Spleen (tissue), 7 donors: Measurements from ENCODE around the gene MEOX2.

Experiments
- POLR2A ChIP-seq, 3 donors: fragments of 450-650 bp; IDR thresholded peaks; one replicate each; pipeline ENCODE4 v1.5.1; 2017; ENCODE audit warnings: antibody characterized with exemption in 3 of 3, mild to moderate bottlenecking in 1 of 3
- TF ChIP-seq, protein P1 (sequence below), 11 experiments: fragments of 200-600 bp in 7 of 11; fragments of 450-650 bp in 4 of 11; sonication (generic) in 4 of 11; IDR thresholded peaks in 8 of 11; conservative IDR thresholded peaks in 3 of 11; 1 replicate in 7 of 11; 2 replicates in 4 of 11; pipeline versions ENCODE4 v1.4.0 to v1.8.0; 2016 to 2021; ENCODE audit warnings: antibody characterized with exemption in 11 of 11, inconsistent platforms in 4 of 11, mild to moderate bottlenecking in 1 of 11
- donor health status: DM: no; HTN: no; CAD: no; lungs with moderate emphysema.
- donor health status: DM: no; HTN: no; CAD: no.
- donor health status: DM: no; HTN: no; CAD: no.

- TF ChIP-seq, protein P1, sequence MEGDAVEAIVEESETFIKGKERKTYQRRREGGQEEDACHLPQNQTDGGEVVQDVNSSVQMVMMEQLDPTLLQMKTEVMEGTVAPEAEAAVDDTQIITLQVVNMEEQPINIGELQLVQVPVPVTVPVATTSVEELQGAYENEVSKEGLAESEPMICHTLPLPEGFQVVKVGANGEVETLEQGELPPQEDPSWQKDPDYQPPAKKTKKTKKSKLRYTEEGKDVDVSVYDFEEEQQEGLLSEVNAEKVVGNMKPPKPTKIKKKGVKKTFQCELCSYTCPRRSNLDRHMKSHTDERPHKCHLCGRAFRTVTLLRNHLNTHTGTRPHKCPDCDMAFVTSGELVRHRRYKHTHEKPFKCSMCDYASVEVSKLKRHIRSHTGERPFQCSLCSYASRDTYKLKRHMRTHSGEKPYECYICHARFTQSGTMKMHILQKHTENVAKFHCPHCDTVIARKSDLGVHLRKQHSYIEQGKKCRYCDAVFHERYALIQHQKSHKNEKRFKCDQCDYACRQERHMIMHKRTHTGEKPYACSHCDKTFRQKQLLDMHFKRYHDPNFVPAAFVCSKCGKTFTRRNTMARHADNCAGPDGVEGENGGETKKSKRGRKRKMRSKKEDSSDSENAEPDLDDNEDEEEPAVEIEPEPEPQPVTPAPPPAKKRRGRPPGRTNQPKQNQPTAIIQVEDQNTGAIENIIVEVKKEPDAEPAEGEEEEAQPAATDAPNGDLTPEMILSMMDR (IDR thresholded peaks at IDR 0.05 in 8 of 11, conservative IDR thresholded peaks at IDR 0.05 in 3 of 11) = no peak
- TF ChIP-seq POLR2A (IDR thresholded peaks at IDR 0.05) = no peak
These were observed 86.2 kb downstream of the MEOX2 start for GRCh38 chr7:15600298-15600697.
